ENCODE measurements around the gene MCAM.

GRCh38 chr11:119285431-119285830 lies 31.5 kb downstream of the MCAM start:
- TF ChIP-seq POLR2A (IDR thresholded peaks at IDR 0.05; ENCODE audit: low read length) (no peak), GATA1 (IDR thresholded peaks at IDR 0.05; ENCODE audit: low read depth, low read length) (no peak)

Measured in erythroblast (primary cell).